Uterus (tissue), 4 donors: ENCODE measurements around the gene ATXN2. TPM values are rescaled to one million over a fixed set of nuclear protein-coding genes. Genes with fewer than 3 reads are reported as not detected.

Source experiments
- DNase-seq, 2 donors: peaks; one replicate each; pipeline ENCODE4 v3.0.0-alpha.2; 2019 to 2020
- H3K27ac ChIP-seq, 2 donors: fragments of 200-600 bp; sonication (generic); 1 replicate in 1 of 2; 2 replicates in 1 of 2; pipeline ENCODE4 v1.5.1; 2016 to 2018
- H3K27me3 ChIP-seq, 2 donors: fragments of 200-600 bp; sonication (generic); one replicate each; pipeline ENCODE4 v1.5.1; 2018 to 2019; ENCODE audit warnings: control low read depth in 1 of 2
- H3K36me3 ChIP-seq, 2 donors: fragments of 200-600 bp; sonication (generic); one replicate each; pipeline ENCODE4 v1.5.1; 2019; ENCODE audit warnings: control low read depth in 1 of 2
- H3K4me1 ChIP-seq, 2 donors: fragments of 200-600 bp; sonication (generic); one replicate each; pipeline ENCODE4 v1.5.1; 2018 to 2019; ENCODE audit warnings: control low read depth in 1 of 2
- H3K4me3 ChIP-seq, 2 donors: fragments of 200-600 bp; sonication (generic); 1 replicate in 1 of 2; 2 replicates in 1 of 2; pipeline ENCODE4 v1.5.1; 2018 to 2019; ENCODE audit warnings: mild to moderate bottlenecking in 1 of 2
- H3K9me3 ChIP-seq, 2 donors: fragments of 200-600 bp; sonication (generic); one replicate each; pipeline ENCODE4 v1.5.1; 2019; ENCODE audit warnings: control low read depth in 1 of 2
- POLR2A ChIP-seq, 2 donors: fragments of 450-650 bp; IDR thresholded peaks; one replicate each; pipeline ENCODE4 v1.6.1; 2016; ENCODE audit warnings: antibody characterized with exemption in 2 of 2, mild to moderate bottlenecking in 1 of 2, moderate library complexity in 1 of 2
- intact Hi-C: fragments of 100-400 bp; cut with DNase I; formaldehyde crosslinking; loops from one replicate; pipeline ENCODE4 v1.15.1; 2023; ENCODE audit warnings: low total_unique reads
- total RNA-seq, 4 donors: library from RNA; depleted of rRNA in 3 of 4; stranded (reverse); fragments of >200 nt in 3 of 4; gene quantifications; one replicate each; pipeline versions ENCODE4 v1.1.0 to v1.2.4, GENCODE V29; 2014 to 2023
- TF ChIP-seq, protein P1 (sequence below), 4 experiments: fragments of 200-600 bp in 2 of 4; fragments of 450-650 bp in 2 of 4; sonication (generic) in 2 of 4; IDR thresholded peaks; one replicate each; pipeline ENCODE4 v1.5.1; 2016 to 2019; ENCODE audit warnings: antibody characterized with exemption in 4 of 4, mild to moderate bottlenecking in 2 of 4, moderate library complexity in 1 of 4
- donor health status: DM: yes; HTN: yes; CAD: no.

ATXN2 gene
- total RNA-seq, 4 donors from 2014 or later = 37.1 to 112 (median 66.0) TPM

GRCh38 chr12:111445726-111446581, 153.2 kb downstream of the ATXN2 start:
- Histone ChIP-seq H3K36me3 (no peaks in the 10 kb centered on the region), H3K9me3 (no peaks in the 10 kb centered on the region), H3K4me3 (no peak overlapping the region), H3K27ac (peak overlapping the region; percentile 48 to 57), H3K4me1 (peaks cover 0 to 10% of the 10 kb centered on the region in 2 donors), H3K27me3 (no peaks in the 10 kb centered on the region)
- TF ChIP-seq, protein P1, sequence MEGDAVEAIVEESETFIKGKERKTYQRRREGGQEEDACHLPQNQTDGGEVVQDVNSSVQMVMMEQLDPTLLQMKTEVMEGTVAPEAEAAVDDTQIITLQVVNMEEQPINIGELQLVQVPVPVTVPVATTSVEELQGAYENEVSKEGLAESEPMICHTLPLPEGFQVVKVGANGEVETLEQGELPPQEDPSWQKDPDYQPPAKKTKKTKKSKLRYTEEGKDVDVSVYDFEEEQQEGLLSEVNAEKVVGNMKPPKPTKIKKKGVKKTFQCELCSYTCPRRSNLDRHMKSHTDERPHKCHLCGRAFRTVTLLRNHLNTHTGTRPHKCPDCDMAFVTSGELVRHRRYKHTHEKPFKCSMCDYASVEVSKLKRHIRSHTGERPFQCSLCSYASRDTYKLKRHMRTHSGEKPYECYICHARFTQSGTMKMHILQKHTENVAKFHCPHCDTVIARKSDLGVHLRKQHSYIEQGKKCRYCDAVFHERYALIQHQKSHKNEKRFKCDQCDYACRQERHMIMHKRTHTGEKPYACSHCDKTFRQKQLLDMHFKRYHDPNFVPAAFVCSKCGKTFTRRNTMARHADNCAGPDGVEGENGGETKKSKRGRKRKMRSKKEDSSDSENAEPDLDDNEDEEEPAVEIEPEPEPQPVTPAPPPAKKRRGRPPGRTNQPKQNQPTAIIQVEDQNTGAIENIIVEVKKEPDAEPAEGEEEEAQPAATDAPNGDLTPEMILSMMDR (IDR thresholded peaks at IDR 0.05) = no peak
- no peak for TF ChIP-seq POLR2A (IDR thresholded peaks at IDR 0.05)
- DNase-seq = peak; percentile 30 to 64
- intact Hi-C loops = no loop called here

GRCh38 chr12:111444925-111445725, 154.0 kb downstream of the ATXN2 start:
- H3K4me3 ChIP-seq = no peak overlapping the region
- no peaks in the 10 kb centered on the region for H3K36me3 ChIP-seq
- H3K4me1 ChIP-seq = peaks cover 0 to 10% of the 10 kb centered on the region in 2 donors
- TF ChIP-seq, protein P1 (IDR thresholded peaks at IDR 0.05) = no peak
- no peak for TF ChIP-seq POLR2A (IDR thresholded peaks at IDR 0.05)
- no peaks in the 10 kb centered on the region for H3K9me3 ChIP-seq
- peak; percentile 34 to 35 for DNase-seq
- H3K27ac ChIP-seq = peak overlapping the region; percentile 48 to 57
- intact Hi-C loops = no loop called here
- no peaks in the 10 kb centered on the region for H3K27me3 ChIP-seq

DNA sequence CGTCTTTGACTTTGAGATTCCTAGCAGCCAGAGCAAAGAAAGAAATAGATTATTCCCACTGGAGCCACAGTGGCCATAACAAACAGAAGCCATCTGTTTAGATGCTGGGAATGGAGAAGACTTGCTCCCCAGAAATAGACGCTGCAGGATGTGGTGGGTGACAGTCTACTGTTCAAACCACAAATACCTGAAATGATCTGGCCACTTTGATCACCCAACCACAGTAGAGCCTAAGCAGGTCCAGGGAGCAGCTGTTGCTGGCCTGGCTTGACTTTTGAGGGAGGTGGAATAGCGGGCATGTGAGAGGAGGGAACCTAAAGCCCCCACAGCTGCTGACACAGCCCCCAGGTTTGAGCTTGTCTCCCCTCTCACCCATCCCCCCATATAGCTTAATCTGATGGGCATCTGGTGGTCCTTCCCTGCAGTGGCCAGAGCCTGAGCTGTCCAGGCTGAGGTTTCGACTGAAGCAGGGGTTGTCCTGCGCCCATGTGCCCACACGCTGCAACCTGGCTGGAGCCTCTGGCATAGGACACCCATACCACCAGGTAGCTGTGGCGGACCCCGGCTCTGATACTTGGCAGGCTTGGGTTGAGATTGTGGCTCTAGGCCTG, 154.7 kb downstream of the ATXN2 start:
- Histone ChIP-seq H3K27me3 (no peaks in the 10 kb centered on the region), H3K9me3 (no peaks in the 10 kb centered on the region), H3K4me1 (peaks cover 0 to 10% of the 10 kb centered on the region in 2 donors), H3K4me3 (no peak overlapping the region), H3K36me3 (no peaks in the 10 kb centered on the region), H3K27ac (peak overlapping the region; percentile 48 to 57)
- TF ChIP-seq, protein P1 (IDR thresholded peaks at IDR 0.05) = no peak
- TF ChIP-seq POLR2A (IDR thresholded peaks at IDR 0.05) = no peak
- no peak for DNase-seq
- intact Hi-C loops = no loop called here

DNA sequence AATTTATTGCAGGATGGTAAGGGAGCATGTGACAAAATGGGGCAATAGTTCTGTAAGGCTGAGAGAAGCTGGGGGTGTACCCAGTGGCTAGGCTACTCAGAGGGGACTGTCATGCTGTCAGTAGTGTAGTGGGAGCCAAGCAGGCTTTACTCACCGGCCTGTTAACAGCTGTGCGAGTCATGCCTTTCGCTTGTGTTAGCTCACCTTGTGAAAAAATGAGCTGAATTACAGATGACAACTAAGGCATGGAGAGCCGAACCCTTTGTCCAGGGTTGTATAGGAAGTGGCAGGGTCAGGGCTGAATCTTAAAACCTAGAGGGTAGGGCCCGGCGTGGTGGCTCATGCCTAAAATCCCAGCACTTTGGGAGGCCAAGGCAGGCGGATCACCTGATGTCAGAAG, 155.5 kb downstream of the ATXN2 start:
- DNase-seq = no peak
- no peaks in the 10 kb centered on the region for H3K9me3 ChIP-seq
- intact Hi-C loops = no loop called here
- no peaks in the 10 kb centered on the region for H3K27me3 ChIP-seq
- no peak for TF ChIP-seq POLR2A (IDR thresholded peaks at IDR 0.05)
- TF ChIP-seq, protein P1 (IDR thresholded peaks at IDR 0.05) = no peak
- H3K4me3 ChIP-seq = no peak overlapping the region
- H3K4me1 ChIP-seq = peaks cover 0 to 10% of the 10 kb centered on the region in 2 donors
- H3K27ac ChIP-seq = peak overlapping the region in 1 of 2 donors; percentile 38
- H3K36me3 ChIP-seq = no peaks in the 10 kb centered on the region
